ENCODE data around the gene SH2B3.
"Not testable (repeated sequence)": the region's sequence is repeated elsewhere in the genome, so short reads cannot be mapped to it uniquely, and the experiment has no call there.

Gene SH2B3

DNA sequence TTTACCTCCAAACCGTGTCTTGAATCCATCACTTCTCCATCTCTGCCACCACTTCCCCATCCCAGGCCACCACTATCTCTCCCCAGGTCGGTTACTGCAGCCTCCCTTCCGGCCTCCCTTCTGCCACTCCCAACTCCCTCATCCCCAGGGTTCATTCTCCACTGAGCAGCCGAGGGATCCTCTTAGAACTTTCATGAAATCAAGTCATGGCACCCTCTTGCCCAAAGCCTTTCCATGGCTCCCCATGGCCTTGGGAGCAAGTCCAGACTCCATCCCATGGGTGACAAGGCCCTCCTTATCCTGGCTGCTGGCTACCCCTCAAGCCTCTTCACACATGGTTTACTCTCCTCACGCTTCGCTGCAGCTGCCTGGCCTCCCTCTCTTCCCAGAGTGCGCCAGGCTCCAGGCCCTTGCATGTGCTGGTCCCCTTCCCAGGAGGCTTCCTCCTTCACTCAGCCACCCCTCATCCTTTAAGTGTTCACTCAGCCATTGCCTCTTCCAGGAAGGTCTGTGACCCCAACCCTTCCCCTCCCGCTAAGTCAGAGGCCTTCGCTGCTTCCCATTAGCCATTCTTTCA is 17.9 kb upstream of the SH2B3 start:
- DNase-seq (ENCODE audit: low spot score): no peak

DNA sequence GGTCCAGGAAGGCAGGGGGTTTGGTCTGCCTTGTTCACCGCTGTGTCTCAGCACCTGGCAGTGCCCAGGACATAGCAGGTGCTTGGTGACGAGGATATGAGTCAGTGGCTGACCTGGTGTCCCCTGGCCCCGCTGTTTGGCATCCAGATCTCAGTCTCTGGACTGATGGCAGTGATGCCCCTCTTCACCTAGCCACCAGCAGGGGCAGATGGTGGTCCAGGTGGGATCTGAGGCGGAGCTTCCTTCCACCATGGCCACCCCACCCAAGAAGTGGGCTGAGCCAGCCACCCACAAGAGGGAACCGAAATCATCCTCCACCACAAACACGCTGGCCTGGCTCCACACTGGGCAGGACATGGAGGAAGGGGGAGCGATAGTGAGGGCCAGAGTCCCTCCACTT is 16.1 kb upstream of the SH2B3 start:
- DNase-seq (ENCODE audit: low spot score): no peak

GRCh38 chr12:111390910-111391309 is 14.8 kb upstream of the SH2B3 start:
- no peak for DNase-seq (ENCODE audit: low spot score)

- DNase-seq (ENCODE audit: low spot score): no peak
These were observed 11.9 kb upstream of the SH2B3 start for GRCh38 chr12:111393700-111394300.

GRCh38 chr12:111394480-111394879 is 11.2 kb upstream of the SH2B3 start:
- no peak for DNase-seq (ENCODE audit: low spot score)

- no peak for DNase-seq (ENCODE audit: low spot score)
These were observed 10.2 kb upstream of the SH2B3 start for GRCh38 chr12:111395336-111396187.

DNA sequence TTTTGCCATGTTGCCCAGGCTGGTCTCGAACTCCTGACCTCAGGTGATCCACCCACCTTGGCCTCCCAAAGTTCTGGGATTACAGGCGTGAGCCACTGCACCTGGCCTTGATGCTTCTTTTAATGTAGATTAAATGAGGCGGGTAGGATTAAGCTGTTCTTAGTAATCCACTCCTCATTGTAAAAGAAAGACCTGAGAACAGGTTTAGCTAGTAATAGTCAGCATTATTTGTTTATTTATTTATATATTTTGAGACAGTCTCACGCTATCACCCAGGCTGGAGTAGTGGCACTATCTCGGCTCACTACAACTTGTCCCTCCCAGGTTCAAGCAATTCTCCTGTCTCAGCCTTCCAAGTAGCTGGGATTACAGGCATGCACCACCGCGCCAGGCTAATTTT is 9.5 kb upstream of the SH2B3 start:
- DNase-seq (ENCODE audit: low spot score): not testable (repeated sequence)

GRCh38 chr12:111396726-111397445 is 8.8 kb upstream of the SH2B3 start:
- DNase-seq (ENCODE audit: low spot score): peak; percentile 87

- DNase-seq (ENCODE audit: low spot score): no peak
These were observed 7.2 kb upstream of the SH2B3 start for GRCh38 chr12:111398530-111398929.

DNA sequence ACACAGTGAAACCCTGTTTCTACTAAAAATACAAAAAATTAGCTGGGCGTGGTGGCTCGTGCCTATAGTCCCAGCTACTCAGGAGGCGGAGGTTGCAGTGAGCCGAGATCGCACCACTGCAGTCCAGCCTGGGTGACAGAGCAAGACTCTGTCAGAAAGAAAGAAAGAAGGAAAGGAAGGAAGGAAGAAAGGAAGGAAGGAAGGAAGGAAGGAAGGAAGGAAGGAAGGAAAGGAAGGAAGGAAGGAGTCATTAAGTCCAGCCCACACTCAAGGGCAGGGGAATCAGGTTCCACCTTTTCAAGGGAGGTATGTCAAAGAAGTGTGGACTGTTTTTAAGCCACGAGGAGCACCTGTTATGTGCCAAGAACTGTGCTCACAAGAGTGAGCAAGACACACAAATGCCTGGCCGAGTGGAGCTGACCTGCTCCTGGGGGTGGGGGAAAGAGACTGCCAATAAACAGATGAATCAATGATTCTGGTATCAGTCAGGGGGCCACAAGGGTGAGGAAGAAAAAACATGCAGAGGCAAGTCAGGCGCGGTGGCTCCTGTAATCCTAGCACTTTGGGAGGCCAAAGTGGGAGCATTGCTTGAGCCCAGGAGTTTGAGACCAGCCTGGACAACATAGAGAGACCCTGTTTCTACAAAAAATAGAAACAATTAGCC is 5.8 kb upstream of the SH2B3 start:
- DNase-seq (ENCODE audit: low spot score): not testable (repeated sequence)

- DNase-seq (ENCODE audit: low spot score): no peak
These were observed 4.5 kb upstream of the SH2B3 start for GRCh38 chr12:111401167-111401605.

- DNase-seq (ENCODE audit: low spot score): not testable (repeated sequence)
These were observed 3.3 kb upstream of the SH2B3 start for GRCh38 chr12:111402490-111402824.

DNA sequence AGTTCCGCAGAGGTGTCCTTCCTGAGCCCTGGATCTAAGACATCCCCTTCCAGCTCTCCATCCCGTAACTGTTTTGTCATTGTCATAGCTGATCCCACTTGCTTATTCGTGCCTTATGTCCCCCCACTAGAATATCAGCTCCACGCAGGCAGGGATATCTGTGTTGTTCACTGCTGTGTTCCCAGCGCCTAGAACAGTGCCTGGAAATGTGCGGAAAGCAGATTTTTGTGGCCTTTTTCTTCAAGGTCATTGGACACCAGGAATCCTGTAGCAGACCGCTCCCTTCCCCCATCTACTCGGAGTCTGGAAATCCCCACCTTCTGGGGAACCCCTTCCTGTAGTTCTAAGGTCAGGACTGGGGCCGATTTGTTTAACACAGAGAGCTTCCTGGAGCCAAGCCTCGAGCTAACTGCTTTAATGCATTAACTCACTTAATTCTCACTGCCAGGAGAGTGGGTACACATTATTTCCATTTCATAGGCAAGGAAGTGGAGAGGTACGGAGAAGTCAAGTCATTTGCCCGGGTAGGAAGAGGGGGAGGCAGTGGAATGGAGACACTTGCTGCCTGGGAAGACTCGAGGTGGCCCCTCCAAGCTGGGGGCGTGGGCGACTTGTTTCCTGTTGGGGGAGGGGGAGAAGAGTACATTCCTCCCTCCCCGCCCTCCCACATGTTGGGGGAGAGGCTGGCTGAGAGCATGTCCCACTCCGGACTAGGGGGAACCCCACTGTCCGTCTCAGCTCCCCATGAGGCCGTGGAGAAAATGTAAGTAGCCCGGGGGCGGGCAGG is 1.2 kb upstream of the SH2B3 start:
- peak; percentile 46 for DNase-seq (ENCODE audit: low spot score)

- DNase-seq (ENCODE audit: low spot score): peak; percentile 99
These were observed 419 bp upstream of the SH2B3 start for GRCh38 chr12:111405149-111405858.

DNA sequence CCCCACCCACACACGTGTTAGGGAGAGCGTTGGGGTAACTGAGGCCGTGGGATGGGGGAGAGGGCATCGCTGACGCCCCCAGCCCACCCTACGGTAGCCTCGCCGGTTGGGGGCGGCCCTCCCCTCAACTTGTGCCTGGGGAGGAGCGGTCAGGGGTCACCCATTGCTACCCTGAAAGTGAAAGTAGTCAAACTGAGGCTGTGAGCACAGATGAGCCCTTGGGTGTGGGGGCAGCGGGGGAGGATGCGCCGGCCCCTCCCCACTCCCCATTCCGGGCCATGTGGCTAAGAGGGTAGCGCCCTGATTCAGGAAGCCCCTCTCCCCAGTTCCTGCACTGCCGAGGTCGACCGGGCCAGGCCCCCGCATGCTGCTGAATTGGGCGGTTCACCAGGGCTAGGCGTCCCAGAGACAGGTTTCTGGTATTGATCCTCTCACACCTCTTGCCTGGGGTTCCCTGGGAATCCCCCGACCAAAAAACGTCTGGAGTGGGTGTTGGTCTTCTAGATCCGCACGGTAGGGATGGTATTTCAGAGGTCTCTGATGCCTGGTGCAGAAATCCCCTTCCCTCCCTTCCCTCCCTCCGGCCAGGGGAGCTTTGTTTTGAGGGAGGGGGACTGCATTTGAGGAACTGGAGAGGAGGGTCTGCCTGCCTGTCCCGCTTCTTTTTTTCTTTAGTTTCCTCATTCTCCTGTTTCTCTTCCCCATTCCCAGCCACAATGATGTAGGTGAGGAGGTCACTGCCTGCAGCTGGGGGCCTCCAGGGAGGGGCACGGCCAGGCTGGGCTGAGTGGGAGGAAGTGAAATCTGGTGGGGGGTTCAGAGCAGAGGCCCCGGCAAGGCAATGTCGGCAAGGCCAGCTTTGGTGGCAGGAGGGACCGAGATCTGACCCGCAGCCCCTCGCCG is 1.0 kb downstream of the SH2B3 start:
- peak; percentile 52 for DNase-seq (ENCODE audit: low spot score)

GRCh38 chr12:111407377-111408115 is 1.8 kb downstream of the SH2B3 start:
- no peak for DNase-seq (ENCODE audit: low spot score)

DNA sequence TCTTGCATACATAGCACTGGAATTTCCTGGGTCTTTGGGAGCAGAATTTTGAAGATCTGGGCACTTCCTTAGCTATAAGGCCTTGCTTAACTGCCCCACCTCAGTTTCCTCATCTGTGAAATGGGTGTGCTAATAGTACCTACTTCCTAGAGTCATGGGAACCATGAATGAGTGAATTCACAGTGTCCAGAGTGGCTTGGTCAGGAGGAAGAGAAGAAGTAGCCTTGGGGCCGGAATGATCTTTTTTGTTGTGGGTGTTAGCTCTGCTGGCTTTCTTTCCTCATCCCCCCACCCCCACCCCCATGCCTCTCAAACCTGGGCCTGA is 2.4 kb downstream of the SH2B3 start:
- no peak for DNase-seq (ENCODE audit: low spot score)

DNA sequence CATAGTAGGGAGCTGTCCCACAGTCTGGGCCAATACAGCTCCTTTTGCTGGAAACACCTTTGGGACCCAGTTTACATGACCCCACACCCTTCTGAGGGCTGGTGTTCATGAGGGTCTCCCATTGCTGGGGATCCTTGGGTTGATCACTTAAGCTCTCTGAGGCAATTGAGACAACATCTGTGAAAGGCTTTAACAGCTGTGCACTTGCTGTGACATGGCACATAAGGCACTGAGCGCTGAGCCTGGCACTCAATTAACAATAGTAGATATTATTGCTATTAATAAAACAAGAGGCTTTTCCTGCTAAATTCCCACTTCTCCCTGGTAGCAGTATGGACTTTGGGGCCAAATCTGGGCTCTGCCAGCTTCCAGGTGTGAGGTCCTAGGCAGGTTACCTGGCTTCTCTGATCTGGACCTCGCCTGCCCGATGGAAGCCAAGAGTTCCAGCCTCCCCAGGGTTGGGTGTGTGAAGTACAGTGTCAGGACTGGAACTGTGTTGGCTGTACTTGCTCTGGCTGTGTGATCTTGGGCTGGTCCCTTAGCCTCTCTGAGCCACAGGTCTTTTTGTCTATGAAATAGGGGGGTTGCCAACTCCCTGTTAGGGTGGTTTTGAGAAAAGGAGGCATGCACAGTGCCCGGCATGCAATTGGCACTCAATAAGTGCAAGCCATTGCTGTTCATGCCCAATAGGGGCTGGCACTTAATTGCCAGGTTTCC is 3.1 kb downstream of the SH2B3 start:
- no peak for DNase-seq (ENCODE audit: low spot score)
